ENCODE data around the gene PKD1L1. TPM values are rescaled to one million over a fixed set of nuclear protein-coding genes. Genes with fewer than 3 reads are reported as not detected.

PKD1L1 gene
- total RNA-seq, 4 donors from 2014 or later, result 0.07 to 1.7 (median 0.98) TPM

DNA sequence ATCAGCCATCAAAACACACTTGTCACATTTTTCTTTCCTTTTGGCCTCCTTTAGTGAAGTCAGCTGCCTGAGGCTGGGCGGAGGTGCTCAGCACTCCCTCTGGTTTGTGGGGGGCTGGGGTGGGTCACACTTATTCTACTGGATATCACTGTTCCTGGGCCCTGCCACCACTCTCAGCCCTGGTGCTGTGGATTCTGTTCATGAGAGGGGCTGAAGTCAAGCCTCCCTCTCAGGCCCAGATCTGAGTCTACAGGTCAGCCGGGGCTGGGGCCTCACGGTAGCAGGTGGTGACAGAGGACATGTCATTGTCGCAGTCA lies 185.6 kb downstream of the PKD1L1 start:
- Histone ChIP-seq H3K4me1 (peaks cover 11 to 12% of the 10 kb centered on the region in 2 donors), H3K36me3 (no peaks in the 10 kb centered on the region), H3K4me3 (no peak overlapping the region), H3K27me3 (no peaks in the 10 kb centered on the region), H3K9me3 (no peaks in the 10 kb centered on the region), H3K27ac (no peak overlapping the region)
- DNase-seq, result no peak
- no peak for ATAC-seq
- in situ Hi-C loops (cut with MboI; ENCODE audit: low sequenced_read_pairs in 4 of 4) (no loop called here), intact Hi-C loops (cut with DNase I; ENCODE audit: low total_unique reads) (no loop called here)
- TF ChIP-seq CTCF (IDR thresholded peaks at IDR 0.05 in 4 of 5, conservative IDR thresholded peaks at IDR 0.05 in 1 of 5) (no peak), POLR2A (IDR thresholded peaks at IDR 0.05) (no peak)

DNA sequence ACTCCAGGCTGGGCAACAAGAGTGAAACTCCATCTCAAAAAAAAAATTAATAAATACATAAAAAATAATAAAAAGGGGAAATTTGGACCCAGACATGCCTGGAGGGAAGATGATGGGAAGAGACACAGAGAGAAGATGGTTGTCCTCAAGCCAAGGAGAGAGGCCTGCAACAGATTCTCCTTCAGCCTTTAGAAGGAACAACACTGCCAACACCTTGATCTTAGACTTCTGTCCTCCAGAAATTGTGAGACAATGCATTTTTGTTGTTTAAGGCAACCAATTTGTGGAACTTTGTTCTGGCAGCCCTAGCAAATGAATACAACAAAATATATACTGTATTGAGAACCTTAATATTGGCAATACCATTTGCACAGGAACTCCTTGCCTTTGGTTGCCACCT lies 186.1 kb downstream of the PKD1L1 start:
- intact Hi-C loops (cut with DNase I; ENCODE audit: low total_unique reads) (no loop called here), in situ Hi-C loops (cut with MboI; ENCODE audit: low sequenced_read_pairs in 4 of 4) (no loop called here)
- DNase-seq, result no peak
- no peak for ATAC-seq
- Histone ChIP-seq H3K4me1 (peaks cover 16% of the 10 kb centered on the region in 2 donors), H3K36me3 (no peaks in the 10 kb centered on the region), H3K9me3 (no peaks in the 10 kb centered on the region), H3K27me3 (no peaks in the 10 kb centered on the region), H3K4me3 (no peak overlapping the region), H3K27ac (no peak overlapping the region)
- TF ChIP-seq POLR2A (IDR thresholded peaks at IDR 0.05), result no peak
- no peak for TF ChIP-seq CTCF (IDR thresholded peaks at IDR 0.05 in 4 of 5, conservative IDR thresholded peaks at IDR 0.05 in 1 of 5)

DNA sequence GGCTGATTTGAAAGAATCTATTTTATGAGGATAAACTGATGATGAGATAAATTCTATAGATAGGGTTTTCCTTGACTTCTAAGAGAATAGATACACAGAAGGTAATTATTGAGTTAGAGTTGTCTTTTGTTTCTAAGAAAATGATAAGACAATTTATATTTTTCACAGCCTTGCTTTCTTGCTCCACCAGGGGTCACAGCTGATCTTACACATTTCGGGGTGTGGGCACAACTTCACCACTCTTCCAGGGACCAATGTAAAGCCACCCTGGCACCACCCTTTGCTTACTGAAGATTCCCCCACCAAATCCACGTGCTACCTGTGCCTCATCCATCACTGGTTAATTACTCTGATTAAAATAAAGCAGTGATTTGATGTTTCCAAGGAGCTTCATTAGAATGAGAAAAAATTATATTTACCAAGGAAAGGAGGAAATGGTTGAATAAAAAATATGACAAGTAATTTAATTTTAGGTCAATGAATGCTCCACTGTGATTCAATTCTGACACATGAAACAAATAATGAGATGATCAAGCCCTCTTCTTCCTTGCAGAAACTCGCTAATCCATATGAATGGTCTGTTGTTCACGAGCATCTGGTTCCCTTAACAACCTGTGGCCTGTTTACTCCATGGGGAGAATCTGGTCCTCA lies 189.1 kb downstream of the PKD1L1 start:
- in situ Hi-C loops (cut with MboI; ENCODE audit: low sequenced_read_pairs in 4 of 4), result no loop called here
- DNase-seq, result no peak
- intact Hi-C loops (cut with DNase I; ENCODE audit: low total_unique reads), result loop anchor here (5.0 kb wide), 1 partner anchor 58 kb away; no protein-coding TSS in a partner anchor

DNA sequence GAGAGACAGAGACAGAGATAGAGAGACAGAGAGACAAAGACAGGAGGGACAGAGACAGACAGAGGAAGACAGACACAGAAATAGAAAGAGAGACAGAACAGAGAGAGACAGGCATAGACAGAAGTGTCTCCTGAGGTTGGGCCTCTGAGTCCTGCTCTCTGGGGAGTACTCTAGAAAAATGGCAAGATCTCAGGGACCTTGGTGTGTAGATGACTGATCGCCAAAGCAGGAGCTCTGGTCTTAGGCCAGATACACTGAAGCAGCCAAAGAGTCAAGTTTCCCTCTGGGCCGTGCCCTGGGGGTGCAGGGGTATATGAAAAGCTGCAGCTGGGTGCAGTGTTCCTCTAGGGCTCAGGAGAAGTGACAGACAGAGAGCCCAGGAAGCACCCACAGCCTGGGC lies 189.7 kb downstream of the PKD1L1 start:
- intact Hi-C loops (cut with DNase I; ENCODE audit: low total_unique reads) (loop anchor here (5.0 kb wide), 1 partner anchor 59 kb away; no protein-coding TSS in a partner anchor), in situ Hi-C loops (cut with MboI; ENCODE audit: low sequenced_read_pairs in 4 of 4) (no loop called here)
- Histone ChIP-seq H3K4me3 (no peak overlapping the region), H3K36me3 (no peaks in the 10 kb centered on the region), H3K9me3 (no peaks in the 10 kb centered on the region), H3K27me3 (no peaks in the 10 kb centered on the region), H3K27ac (peak overlapping the region; percentile 58 to 74 (median 72)), H3K4me1 (peaks cover 16% of the 10 kb centered on the region in 2 donors)
- ATAC-seq (peak; percentile 47 to 63), DNase-seq (peak in 1 of 2 donors; percentile 27)
- TF ChIP-seq CTCF (IDR thresholded peaks at IDR 0.05 in 4 of 5, conservative IDR thresholded peaks at IDR 0.05 in 1 of 5), result no peak
- no peak for TF ChIP-seq POLR2A (IDR thresholded peaks at IDR 0.05)

More for the DNA sequence above, 189.1 kb downstream of the PKD1L1 start:
- TF ChIP-seq POLR2A (IDR thresholded peaks at IDR 0.05) (no peak), CTCF (IDR thresholded peaks at IDR 0.05 in 4 of 5, conservative IDR thresholded peaks at IDR 0.05 in 1 of 5) (no peak)
- no peak for ATAC-seq
- H3K36me3 ChIP-seq, result no peaks in the 10 kb centered on the region
- H3K27ac ChIP-seq, result peak overlapping the region; percentile 58 to 74 (median 72)
- H3K27me3 ChIP-seq, result no peaks in the 10 kb centered on the region
- no peak overlapping the region for H3K4me3 ChIP-seq
- peaks cover 16% of the 10 kb centered on the region in 2 donors for H3K4me1 ChIP-seq
- no peaks in the 10 kb centered on the region for H3K9me3 ChIP-seq
